Stimulated activated CD4-positive, alpha-beta T cell treated with anti-CD3 and anti-CD28 coated beads, Interleukin-2, amount 100 ng/mL, for 24 hours (primary cell): ENCODE data around the gene C2orf74.
"Not testable (repeated sequence)": the region's sequence is repeated elsewhere in the genome, so short reads cannot be mapped to it uniquely, and the experiment has no call there.

Experiments
- DNase-seq, 2 donors: peaks; one replicate each; pipeline ENCODE4 v3.0.0-alpha.2; 2020

C2orf74 gene

GRCh38 chr2:61176755-61177726, 15.1 kb downstream of the C2orf74 start:
- DNase-seq, result peak; percentile 95 to 97

- peak; percentile 51 for DNase-seq
These were observed 15.9 kb downstream of the C2orf74 start for GRCh38 chr2:61177727-61178549.

- peak in 1 of 2 donors; percentile 29 for DNase-seq
These were observed 16.9 kb downstream of the C2orf74 start for GRCh38 chr2:61178603-61179545.

DNA sequence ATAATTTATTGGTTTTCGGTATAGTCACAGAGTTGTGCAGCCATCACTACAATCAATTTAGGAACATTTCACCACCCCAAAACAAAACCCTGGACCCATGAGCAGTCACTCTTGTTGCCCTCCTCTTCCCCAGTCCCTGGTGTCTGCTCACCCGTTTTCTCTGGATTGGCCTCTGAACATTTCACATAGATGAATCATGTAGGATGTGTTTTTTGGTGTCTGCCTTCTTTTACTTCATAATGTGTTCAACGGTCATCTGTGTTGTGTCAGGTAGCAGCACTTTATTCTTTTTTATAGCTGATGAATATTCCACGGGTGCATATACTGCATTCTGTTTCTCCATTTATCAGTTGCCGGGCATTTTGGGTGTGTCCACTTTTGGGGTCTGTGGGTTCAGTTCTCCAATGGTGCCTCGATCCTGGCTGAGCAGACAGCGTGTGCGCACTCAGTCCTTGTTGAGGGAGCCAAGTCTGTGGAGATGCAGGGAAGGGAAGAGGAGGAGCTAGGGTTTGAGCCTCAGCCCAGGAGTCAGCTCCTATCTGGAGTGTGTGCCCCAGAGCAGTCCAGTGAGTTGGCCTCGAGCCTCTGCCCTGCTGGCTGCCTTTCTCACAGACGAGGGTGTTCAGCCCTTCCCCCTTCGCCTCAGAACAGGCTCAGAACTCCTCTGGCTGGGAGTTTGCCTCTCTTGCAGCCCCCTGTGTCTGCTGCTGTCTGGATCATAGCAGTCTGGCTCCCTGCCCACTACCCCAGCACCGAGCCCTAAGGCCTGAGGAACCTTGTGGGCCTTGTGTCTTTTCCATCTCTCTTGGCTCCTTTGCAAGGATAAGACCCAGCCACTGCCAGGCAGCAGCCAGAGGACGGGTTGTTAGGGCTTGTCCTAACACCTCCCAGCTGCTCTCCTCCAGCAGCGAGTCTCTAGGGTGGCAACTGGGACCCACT, 18.0 kb downstream of the C2orf74 start:
- no peak for DNase-seq

DNA sequence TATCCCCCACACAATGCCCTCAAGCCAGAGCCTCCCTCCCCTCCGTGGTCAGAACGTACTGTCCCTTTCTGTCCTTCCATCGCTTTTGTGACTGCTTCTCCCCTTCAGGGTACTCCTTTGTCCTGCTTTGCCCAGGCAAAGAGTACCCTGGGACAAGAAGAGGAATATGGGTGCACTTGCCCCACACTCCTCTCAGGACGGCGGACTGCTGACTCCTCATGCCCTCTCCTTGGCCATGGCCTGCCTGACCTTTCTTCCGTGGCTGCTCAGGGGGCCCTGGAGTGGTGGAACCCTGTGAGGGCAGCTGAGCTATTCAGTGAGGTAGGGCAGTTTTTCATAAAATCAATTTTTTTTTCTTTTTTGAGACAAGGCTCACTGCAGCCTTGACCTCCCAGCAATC, 18.7 kb downstream of the C2orf74 start:
- DNase-seq, result no peak

DNA sequence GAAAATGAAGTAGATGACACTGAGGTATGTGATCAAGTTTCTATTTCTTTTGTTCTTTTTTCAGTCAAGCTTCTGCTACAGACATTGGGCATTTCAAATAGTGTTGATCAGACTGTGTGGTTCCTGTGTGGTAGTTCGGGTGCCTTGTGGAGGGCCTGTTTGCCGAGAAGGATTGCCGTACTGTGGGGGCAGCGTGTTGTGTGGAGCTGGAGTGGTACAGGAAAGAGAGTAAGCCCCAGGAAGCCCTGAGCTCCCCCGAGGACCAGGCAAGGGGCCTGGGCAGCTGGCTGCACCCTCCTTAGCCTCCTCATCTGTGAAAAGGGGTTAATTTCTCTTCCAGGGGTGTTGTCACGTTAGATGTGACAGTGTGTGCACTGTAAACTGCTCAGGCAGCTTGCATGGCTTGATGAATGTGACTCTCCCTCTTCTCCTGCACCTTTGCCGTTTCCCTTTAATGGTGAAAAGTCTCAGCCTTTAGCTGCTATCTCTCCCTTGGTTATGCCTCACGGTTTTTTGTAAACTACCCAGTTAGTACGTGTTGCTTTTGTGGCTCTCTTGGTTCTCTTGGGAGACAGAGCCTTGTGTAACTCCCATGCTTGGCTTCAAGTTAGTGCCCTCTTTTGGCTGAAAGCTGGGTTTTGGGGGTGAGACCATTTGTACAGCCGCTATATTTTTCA, 19.5 kb downstream of the C2orf74 start:
- no peak for DNase-seq

- no peak for DNase-seq
These were observed 20.0 kb downstream of the C2orf74 start for GRCh38 chr2:61182059-61182383.

- no peak for DNase-seq
These were observed 21.8 kb downstream of the C2orf74 start for GRCh38 chr2:61183795-61184194.

DNA sequence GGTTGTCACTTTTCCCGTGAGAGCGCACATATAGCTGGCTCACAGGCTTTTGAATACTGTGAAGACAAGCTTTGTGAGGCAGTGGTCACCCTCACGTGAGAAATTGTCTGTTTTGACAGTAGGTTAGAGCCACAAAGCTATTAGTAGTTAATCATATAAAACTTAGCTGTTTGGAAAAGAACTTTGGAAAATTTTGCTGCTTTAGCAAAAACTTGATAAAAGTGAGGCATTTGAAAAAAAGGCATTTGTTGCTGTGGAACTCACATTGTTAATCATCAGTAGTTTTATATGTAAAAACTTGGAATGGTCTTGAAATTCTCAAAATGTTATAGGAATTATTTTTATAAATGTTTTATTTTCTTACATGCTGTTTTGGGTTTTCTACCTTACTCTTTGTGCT, 22.3 kb downstream of the C2orf74 start:
- no peak for DNase-seq

DNA sequence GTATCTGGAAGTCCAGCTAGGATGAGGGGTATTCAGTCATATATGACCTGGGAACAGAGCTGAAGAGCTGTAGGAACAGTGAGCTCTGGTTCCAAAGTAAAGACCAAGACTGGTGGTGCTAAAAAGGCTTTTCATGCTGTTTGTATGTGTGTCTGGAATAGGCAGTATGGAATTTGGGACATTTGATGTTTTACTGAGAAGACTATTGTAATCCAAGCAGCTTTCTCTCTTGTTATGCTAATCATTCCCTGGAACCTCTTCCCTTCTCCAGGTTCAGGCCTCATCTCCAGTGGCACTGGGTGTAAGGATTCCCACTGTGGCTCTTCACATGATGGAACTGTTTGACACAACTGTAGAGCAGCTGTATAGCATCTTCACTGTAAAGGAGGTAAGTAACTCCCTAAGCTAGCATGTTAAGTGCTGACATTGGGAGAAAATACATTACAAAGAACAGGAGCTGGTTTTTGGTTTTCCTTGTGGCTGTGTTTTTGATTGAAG, 23.3 kb downstream of the C2orf74 start:
- DNase-seq, result no peak

- no peak for DNase-seq
These were observed 25.1 kb downstream of the C2orf74 start for GRCh38 chr2:61187085-61187484.

DNA sequence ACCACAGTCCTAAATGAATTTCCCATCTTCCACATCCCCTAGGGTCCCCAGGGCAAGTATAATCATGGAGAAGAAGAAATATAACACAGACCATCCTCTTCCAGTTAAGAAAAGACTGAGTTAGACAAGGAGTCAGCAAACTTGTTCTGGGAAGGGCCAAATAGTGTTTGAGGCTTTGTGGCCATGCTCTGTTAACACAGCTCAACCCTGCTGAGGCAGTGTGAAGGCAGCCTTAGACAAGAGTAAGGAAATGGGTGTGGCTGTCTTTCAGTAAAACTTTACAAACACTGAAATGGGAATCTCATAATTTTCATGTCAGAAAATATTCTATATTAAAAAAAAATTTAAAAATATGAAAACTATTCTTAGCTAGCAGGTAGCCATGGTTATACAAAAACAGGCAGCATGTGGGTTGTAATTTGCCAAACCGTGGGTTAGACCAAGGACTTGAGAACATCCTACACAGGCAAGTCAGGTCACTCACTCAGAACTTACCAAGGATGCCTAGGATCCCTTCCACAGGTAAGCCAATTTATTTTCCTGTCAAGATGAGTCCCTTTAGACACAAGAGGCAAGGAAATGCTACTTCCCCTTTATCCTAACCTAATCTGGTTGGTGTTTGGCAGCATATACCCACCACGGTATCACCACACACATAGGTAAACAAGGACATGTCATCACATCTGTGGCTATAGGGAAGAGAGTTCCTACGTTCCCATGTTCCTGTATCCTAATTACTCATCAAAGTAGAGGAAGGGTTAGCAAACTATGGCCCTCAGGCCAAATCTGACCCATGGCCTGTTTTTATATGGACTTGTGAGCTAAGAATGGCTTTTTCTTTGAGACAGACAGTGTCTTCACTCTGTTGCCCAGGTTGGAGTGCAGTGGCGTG, 31.9 kb downstream of the C2orf74 start:
- no peak for DNase-seq

DNA sequence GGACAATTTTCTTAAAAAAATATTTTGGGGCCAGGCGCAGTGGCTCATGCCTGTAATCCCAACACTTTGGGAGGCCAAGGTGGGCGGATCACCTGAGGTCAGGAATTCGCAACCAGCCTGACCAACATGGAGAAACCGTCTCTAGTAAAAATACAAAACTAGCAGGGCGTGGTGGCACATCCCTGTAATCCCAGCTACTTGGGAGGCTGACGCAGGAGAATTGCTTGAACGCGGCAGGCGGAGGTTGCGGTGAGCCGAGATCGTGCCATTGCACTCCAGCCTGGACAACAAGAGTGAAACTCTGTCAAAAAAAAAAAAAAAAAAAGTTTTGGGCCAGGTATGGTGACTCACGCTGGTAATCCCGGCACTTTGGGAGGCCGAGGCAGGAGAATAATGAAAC, 32.7 kb downstream of the C2orf74 start:
- not testable (repeated sequence) for DNase-seq

DNA sequence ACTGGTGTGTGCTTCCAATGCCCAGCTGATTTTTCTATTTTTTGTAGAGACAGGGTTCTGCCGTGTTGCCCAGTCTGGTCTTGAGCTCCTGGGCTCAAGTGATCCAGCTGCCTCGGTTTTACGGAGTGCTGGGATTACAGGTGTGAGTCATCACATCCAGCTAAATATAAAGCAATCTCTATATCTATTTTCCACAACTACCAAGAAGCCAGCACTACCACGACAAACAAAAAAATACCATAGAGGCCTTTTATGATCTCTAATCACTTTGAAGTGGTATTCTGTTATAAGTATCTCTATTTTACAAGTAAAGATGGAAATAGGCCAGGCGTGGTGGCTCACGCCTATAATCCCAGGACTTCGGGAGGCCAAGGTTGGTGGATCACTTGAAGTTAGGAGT, 34.7 kb downstream of the C2orf74 start:
- DNase-seq, result no peak

DNA sequence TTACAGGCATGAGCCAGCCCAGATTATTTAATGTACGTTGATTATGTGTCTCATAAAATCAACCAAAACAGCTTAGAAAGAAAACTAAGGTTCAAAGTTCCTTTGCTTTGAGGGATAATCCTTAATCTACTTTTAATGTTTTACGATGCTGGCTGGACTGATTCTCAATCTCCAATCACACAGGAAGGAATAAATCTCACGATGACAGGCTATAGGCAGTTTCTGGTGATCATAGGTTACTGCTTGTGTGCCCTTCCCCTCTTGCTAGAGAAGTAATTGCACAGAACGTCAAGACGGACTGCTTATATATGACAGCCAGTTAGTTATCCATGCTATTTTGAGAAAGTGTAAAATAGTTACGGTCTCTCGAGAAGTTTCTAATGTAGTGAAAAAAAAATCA, 43.1 kb downstream of the C2orf74 start:
- DNase-seq, result no peak

DNA sequence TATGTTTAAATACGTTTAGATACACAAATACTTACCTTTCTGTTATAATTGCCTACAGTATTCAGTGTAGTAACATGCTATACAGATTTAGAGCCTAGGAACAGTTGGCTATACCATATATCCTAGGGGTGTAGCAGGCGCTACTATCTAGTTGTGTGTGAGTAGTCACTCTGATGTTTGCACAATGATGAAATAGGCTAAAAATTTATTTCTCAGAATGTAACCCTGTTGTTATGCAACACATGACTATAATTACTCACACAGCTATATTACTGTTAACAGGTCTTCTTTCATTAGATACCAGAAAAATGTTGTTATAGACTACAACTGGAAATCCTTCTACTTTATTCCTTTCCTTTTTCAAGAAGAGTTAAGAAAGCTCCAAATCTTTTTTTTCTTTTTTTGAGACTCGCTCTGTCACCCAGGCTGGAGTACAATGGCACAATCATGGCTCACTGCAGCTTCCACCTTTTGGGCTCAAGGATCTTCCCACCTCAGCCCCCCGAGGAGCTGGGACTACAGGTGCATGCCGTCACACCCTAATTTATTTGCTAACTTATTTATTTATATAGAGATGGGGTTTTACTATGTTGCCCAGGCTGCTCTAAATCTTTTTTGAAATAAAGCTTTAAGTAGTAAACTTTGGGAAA, 48.5 kb downstream of the C2orf74 start:
- no peak for DNase-seq

DNA sequence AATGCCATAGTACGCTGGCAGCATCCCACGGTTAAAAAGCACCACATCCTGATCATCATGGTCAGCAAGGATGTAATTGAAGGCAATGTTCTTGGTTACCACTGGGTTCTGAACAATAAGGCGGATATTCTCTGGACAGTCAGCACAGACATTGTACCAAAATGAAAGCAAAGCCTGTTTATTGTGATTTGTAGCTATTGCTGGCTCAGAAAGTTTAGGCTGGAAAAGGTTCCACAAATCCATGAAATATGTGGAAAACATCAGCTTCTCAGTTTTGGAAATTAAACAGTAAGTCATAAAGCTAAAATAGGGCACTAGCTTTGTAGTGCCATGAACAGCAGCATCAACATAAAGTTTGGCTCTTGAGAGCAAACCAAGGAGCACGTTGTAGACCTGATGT, 52.2 kb downstream of the C2orf74 start:
- no peak for DNase-seq
